Activated CD8-positive, alpha-beta memory T cell treated with anti-CD3 and anti-CD28 coated beads for 36 hours (primary cell): Measurements from ENCODE around the gene BRIP1. TPM values are rescaled to one million over a fixed set of nuclear protein-coding genes. Genes with fewer than 3 reads are reported as not detected.
"Not testable (repeated sequence)": the region's sequence is repeated elsewhere in the genome, so short reads cannot be mapped to it uniquely, and the experiment has no call there.

ENCODE experiments used
- CTCF ChIA-PET: fragments of 350-600 bp; sonication (Branson Sonifier 250); formaldehyde crosslinking; loops from one replicate; lab custom pipeline; 2021; ENCODE audit warnings: antibody characterized with exemption; lab: Charles Lee
- POLR2A ChIA-PET: fragments of 350-600 bp; sonication (Branson Sonifier 250); formaldehyde crosslinking; loops from one replicate; lab custom pipeline; 2021; ENCODE audit warnings: antibody characterized with exemption; lab: Charles Lee
- total RNA-seq, 2 experiments: library from RNA; stranded (reverse); gene quantifications; one replicate each; pipeline ENCODE4 v1.2.3, GENCODE V29; 2021

BRIP1 gene
- 10 to 100 TPM; 15.5 to 16.2 TPM for total RNA-seq

GRCh38 chr17:61862975-61863800 lies at the start of gene BRIP1:
Gene BRIP1, minus strand, starts transcription at chr17:61863528. Its CDS starts 1,989 bp downstream, at chr17:61861539.
- ChIA-PET CTCF (interaction anchor here (0.6 to 2.5 kb wide), 5 partner anchors 24 to 1887 kb away, joined by 3 to 8 read pairs (median 3); no protein-coding TSS in a partner anchor), POLR2A (interaction anchor here (0.6 to 1.7 kb wide), 10 partner anchors 13 to 273 kb away, joined by 3 to 13 read pairs (median 4); no protein-coding TSS in a partner anchor)

- POLR2A ChIA-PET = no interaction called here
- CTCF ChIA-PET = interaction anchor here (0.6 kb wide), 1 partner anchor 10 kb away, joined by 3 read pairs; no protein-coding TSS in a partner anchor
Measured at GRCh38 chr17:61908292-61909037, 45.1 kb upstream of the BRIP1 start.

GRCh38 chr17:61907361-61907760 lies 44.0 kb upstream of the BRIP1 start:
- CTCF ChIA-PET = no interaction called here
- POLR2A ChIA-PET = interaction anchor here (0.6 kb wide), 1 partner anchor 104 kb away, joined by 8 read pairs; no protein-coding TSS in a partner anchor

- ChIA-PET POLR2A (interaction anchor here (0.6 kb wide), 2 partner anchors 17 to 157 kb away, joined by 4 read pairs; no protein-coding TSS in a partner anchor), CTCF (no interaction called here)
Measured at GRCh38 chr17:61904094-61904710, 40.9 kb upstream of the BRIP1 start.

GRCh38 chr17:61903251-61903650 lies 39.9 kb upstream of the BRIP1 start:
- ChIA-PET POLR2A (no interaction called here), CTCF (no interaction called here)

- POLR2A ChIA-PET = interaction anchor here (0.7 kb wide), 1 partner anchor 1292 kb away, joined by 3 read pairs; no protein-coding TSS in a partner anchor
- CTCF ChIA-PET = no interaction called here
Measured at GRCh38 chr17:61897548-61898180, 34.3 kb upstream of the BRIP1 start.

- ChIA-PET POLR2A (no interaction called here), CTCF (no interaction called here)
Measured at GRCh38 chr17:61895391-61895790, 32.1 kb upstream of the BRIP1 start.

- POLR2A ChIA-PET, CTCF ChIA-PET: not testable (repeated sequence)
Measured at GRCh38 chr17:61894310-61894709, 31.0 kb upstream of the BRIP1 start.

- CTCF ChIA-PET, POLR2A ChIA-PET: not testable (repeated sequence)
Measured at GRCh38 chr17:61887733-61888132, 24.4 kb upstream of the BRIP1 start.

- POLR2A ChIA-PET, CTCF ChIA-PET: not testable (repeated sequence)
Measured at GRCh38 chr17:61885865-61886264, 22.5 kb upstream of the BRIP1 start.

- ChIA-PET POLR2A (no interaction called here), CTCF (no interaction called here)
Measured at GRCh38 chr17:61884864-61885263, 21.5 kb upstream of the BRIP1 start.

- POLR2A ChIA-PET = no interaction called here
- CTCF ChIA-PET = no interaction called here
Measured at GRCh38 chr17:61880589-61881102, 17.3 kb upstream of the BRIP1 start.

GRCh38 chr17:61878984-61879612 lies 15.8 kb upstream of the BRIP1 start:
- POLR2A ChIA-PET = interaction anchor here (1.2 kb wide), 1 partner anchor 16 kb away, joined by 3 read pairs; the partner anchor contains the start of gene BRIP1
- CTCF ChIA-PET = no interaction called here

- ChIA-PET POLR2A (interaction anchor here (1.2 kb wide), 1 partner anchor 15 kb away, joined by 3 read pairs; the partner anchor contains the start of gene BRIP1), CTCF (no interaction called here)
Measured at GRCh38 chr17:61878520-61878919, 15.2 kb upstream of the BRIP1 start.

- ChIA-PET CTCF (no interaction called here), POLR2A (interaction anchor here (0.5 to 1.2 kb wide), 2 partner anchors 14 to 28 kb away, joined by 3 to 4 read pairs; partner anchors contain the start of gene BRIP1)
Measured at GRCh38 chr17:61877837-61878236, 14.5 kb upstream of the BRIP1 start.

GRCh38 chr17:61875804-61876203 lies 12.5 kb upstream of the BRIP1 start:
- ChIA-PET POLR2A (interaction anchor here (0.6 kb wide), 1 partner anchor 13 kb away, joined by 4 read pairs; the partner anchor contains the start of gene BRIP1), CTCF (no interaction called here)

GRCh38 chr17:61875285-61875684 lies 12.0 kb upstream of the BRIP1 start:
- CTCF ChIA-PET = no interaction called here

GRCh38 chr17:61874075-61874474 lies 10.7 kb upstream of the BRIP1 start:
- CTCF ChIA-PET = no interaction called here
- POLR2A ChIA-PET = no interaction called here

More at GRCh38 chr17:61875285-61875684, 12.0 kb upstream of the BRIP1 start:
- POLR2A ChIA-PET = no interaction called here
